K562 (cell line): ENCODE results near the gene ABHD10. TPM values are rescaled to one million over a fixed set of nuclear protein-coding genes. Genes with fewer than 3 reads are reported as not detected.

Experiments used
- ATAC-seq: fragments of 200-7000 bp; cut with Tn5 transposase; 3 replicates; pipeline ENCODE4 v1.9.1; 2020; ENCODE audit warnings: moderate library complexity
- BruUV-seq: library from RNA; stranded (reverse); fragments of 400-500 nt; replicated peaks from 2 replicates; lab custom pipeline; 2021; lab: Mats Ljungman, UMichigan
- CTCF ChIA-PET: fragments of 300-600 bp; formaldehyde crosslinking; extraction: SDS; loops from one replicate; lab custom pipeline; 2021; ENCODE audit warnings: low intra/inter-chr PET ratio; lab: Yijun Ruan, JAX
- POLR2A ChIA-PET: fragments of 300-600, 350-650 bp; sonication (Branson Sonifier 250); formaldehyde crosslinking; extraction: SDS; loops from one replicate; lab custom pipeline; 2021; ENCODE audit warnings: antibody characterized with exemption, inconsistent platforms; lab: Yijun Ruan, JAX
- DNase-seq, 4 experiments: peaks; one replicate each; pipeline versions ENCODE4 v3.0.0 to v3.0.0-alpha.2; 2011 to 2018; ENCODE audit warnings: low spot score in 3 of 4, mixed read lengths in 3 of 4; ENCODE audit errors: extremely low read depth in 1 of 4
- FAIRE-seq: peaks from 2 replicates; lab custom pipeline; 2011; peaks lifted over from hg19 to GRCh38; lab: Jason Lieb, UNC
- H2AFZ ChIP-seq: 2 replicates; pipeline ENCODE4 v1.6.0; 2011; ENCODE audit warnings: low read depth, low read length, control low read depth, inconsistent platforms
- H3K27ac ChIP-seq: fragments of 200-600 bp; 3 replicates; pipeline ENCODE4 v1.8.0; 2011; ENCODE audit warnings: low read depth, mild to moderate bottlenecking, control low read depth, inconsistent platforms, low read length, moderate library complexity, mixed read lengths; ENCODE audit errors: extremely low read depth
- H3K27me3 ChIP-seq, 2 experiments: fragments of 300-600 bp in 1 of 2; 2 replicates in 1 of 2; 3 replicates in 1 of 2; pipeline versions ENCODE4 v1.6.0 to v1.8.0; 2011; ENCODE audit warnings: inconsistent platforms in 2 of 2, low read length in 2 of 2, mild to moderate bottlenecking in 1 of 2, mixed read lengths in 1 of 2, moderate library complexity in 1 of 2; ENCODE audit not compliant: control insufficient read depth in 2 of 2, insufficient read depth in 2 of 2
- H3K36me3 ChIP-seq: fragments of 300-600 bp; 3 replicates; pipeline ENCODE4 v1.8.0; 2011; ENCODE audit warnings: mild to moderate bottlenecking, low read length, inconsistent platforms; ENCODE audit not compliant: control insufficient read depth, insufficient read depth
- H3K4me1 ChIP-seq, 2 experiments: fragments of 200-600 bp in 1 of 2; replicated peaks in 1 of 2; 2 replicates in 1 of 2; 3 replicates in 1 of 2; pipeline versions ENCODE4 v1.5.1 to v1.8.0; 2011; ENCODE audit warnings: inconsistent platforms in 2 of 2, low read length in 2 of 2, mild to moderate bottlenecking in 1 of 2, mixed read lengths in 1 of 2, moderate library complexity in 1 of 2; ENCODE audit not compliant: control insufficient read depth in 2 of 2, insufficient read depth in 2 of 2
- H3K4me2 ChIP-seq: 2 replicates; pipeline ENCODE4 v1.6.1; 2011; ENCODE audit warnings: low read length, control low read depth, inconsistent platforms, mixed read lengths; ENCODE audit not compliant: insufficient read depth
- H3K4me3 ChIP-seq: fragments of 200-600 bp; sonication (generic), shearing (Covaris generic); 2 replicates; pipeline ENCODE4 v1.5.1; 2016; ENCODE audit warnings: control low read depth, inconsistent platforms
- H3K79me2 ChIP-seq: fragments of 200-600 bp; 3 replicates; pipeline ENCODE4 v1.8.0; 2011; ENCODE audit warnings: low read length, inconsistent platforms; ENCODE audit not compliant: control insufficient read depth, insufficient read depth
- H3K9ac ChIP-seq, 2 experiments: 2 replicates each; pipeline versions ENCODE4 v1.6.0 to v1.6.1; 2011; ENCODE audit warnings: low read depth in 2 of 2, low read length in 2 of 2, control low read depth in 1 of 2, inconsistent platforms in 1 of 2, mild to moderate bottlenecking in 1 of 2, mixed read lengths in 1 of 2; ENCODE audit not compliant: insufficient read depth in 1 of 2
- H3K9me1 ChIP-seq: one replicate; pipeline ENCODE4 v1.6.0; 2011; ENCODE audit warnings: inconsistent platforms, mild to moderate bottlenecking, low read length, moderate library complexity; ENCODE audit not compliant: control insufficient read depth, insufficient read depth
- H3K9me3 ChIP-seq: replicated peaks from 2 replicates; pipeline ENCODE4 v1.5.1; 2011; ENCODE audit warnings: low read depth, low read length, inconsistent platforms; ENCODE audit not compliant: control insufficient read depth, insufficient read depth
- H4K20me1 ChIP-seq: replicated peaks from 2 replicates; pipeline ENCODE4 v1.6.1; 2011; ENCODE audit warnings: low read length, inconsistent platforms, mixed read lengths; ENCODE audit not compliant: control insufficient read depth, insufficient read depth
- BMI1 ChIP-seq: fragments of 150-350 bp; IDR thresholded peaks from 2 replicates; pipeline ENCODE4 v1.6.1; 2014; ENCODE audit warnings: low read length
- BRD4 ChIP-seq: fragments of 200-600 bp; sonication (generic); IDR thresholded peaks from 2 replicates; pipeline ENCODE4 v1.6.1; 2017; ENCODE audit warnings: inconsistent platforms
- CCAR2 ChIP-seq: fragments of 200-400 bp; formaldehyde crosslinking; IDR thresholded peaks from 2 replicates; pipeline ENCODE4 v1.6.1; 2017; ENCODE audit warnings: mild to moderate bottlenecking, low read depth, low read length
- GABPB2 ChIP-seq: fragments of 250-450 bp; sonication (Bioruptor Pico); conservative IDR thresholded peaks from 2 replicates; pipeline ENCODE4 v1.5.1; 2021; ENCODE audit warnings: mild to moderate bottlenecking
- KDM5B ChIP-seq: fragments of 200-600 bp; sonication (generic); IDR thresholded peaks from 2 replicates; pipeline ENCODE4 v1.6.1; 2012; ENCODE audit warnings: low read depth, mild to moderate bottlenecking, moderate library complexity, low read length, control low read depth, inconsistent platforms; ENCODE audit not compliant: insufficient replicate concordance
- PHF8 ChIP-seq: fragments of 200-600 bp; sonication (generic); IDR thresholded peaks from 2 replicates; pipeline ENCODE4 v1.6.1; 2012; ENCODE audit warnings: mixed run types, mild to moderate bottlenecking, inconsistent platforms, low read length, moderate library complexity, borderline replicate concordance
- TCF15 ChIP-seq: fragments of 250-450 bp; sonication (Bioruptor Pico); IDR thresholded peaks from 2 replicates; pipeline ENCODE4 v1.8.0; 2022; ENCODE audit warnings: moderate library complexity, mild to moderate bottlenecking, inconsistent platforms
- ZBTB2 ChIP-seq: fragments of 450-650 bp; IDR thresholded peaks from 2 replicates; pipeline ENCODE4 v1.6.1; 2016; ENCODE audit warnings: antibody characterized with exemption
- ZBTB7A ChIP-seq: IDR thresholded peaks from 2 replicates; pipeline ENCODE4 v1.6.1; 2011; ENCODE audit warnings: low read depth, mild to moderate bottlenecking, low read length, moderate library complexity, borderline replicate concordance; ENCODE audit not compliant: control insufficient read depth
- ZC3H11A ChIP-seq: IDR thresholded peaks from 2 replicates; pipeline ENCODE4 v1.6.1; 2012; ENCODE audit warnings: low read depth, low read length, improper control_type of control experiment
- ZNF23 ChIP-seq: fragments of 250-450 bp; sonication (Bioruptor Pico); IDR thresholded peaks from 2 replicates; pipeline ENCODE4 v1.4.0; 2020; ENCODE audit warnings: mild to moderate bottlenecking
- ZZZ3 ChIP-seq: fragments of 450-650 bp; IDR thresholded peaks from 2 replicates; pipeline ENCODE4 v1.6.1; 2016; ENCODE audit warnings: antibody characterized with exemption, mild to moderate bottlenecking, moderate library complexity
- WGBS: fragments of 100-300 bp; shearing (Covaris generic); methylation state at CpG from one replicate; pipeline ENCODE4 v1.1.6; 2016; ENCODE audit warnings: low coverage, mixed read lengths; ENCODE audit not compliant: insufficient coverage; ENCODE audit errors: missing lambda C conversion rate; 5-methylcytosine and 5-hydroxymethylcytosine counted together
- in situ Hi-C: fragments of 300-500 bp; cut with MboI; formaldehyde crosslinking; loops from 4 replicates; pipeline ENCODE4 v1.15.0; 2018; ENCODE audit warnings: inconsistent platforms, mixed read lengths
- intact Hi-C: fragments of 100-400 bp; cut with micrococcal nuclease; formaldehyde crosslinking; loops from 2 replicates; pipeline ENCODE4 v1.14.2; 2022
- polyA plus RNA-seq, 8 experiments: library from polyadenylated mRNA; depleted of rRNA in 4 of 8; stranded (reverse) in 5 of 8; unstranded in 3 of 8; fragments of >200 nt; fragmentation: Nextera tagmentation in 2 of 8; fragmentation: Illumina TruSeq in 1 of 8; extraction: Ambion mirVana in 2 of 8; extraction: Trizol in 1 of 8; gene quantifications; 2 replicates each; pipeline versions ENCODE4 v1.2.1 to v1.2.3, GENCODE V29; 2011 to 2014; ENCODE audit warnings: inconsistent platforms in 1 of 8, missing spikeins in 1 of 8
- total RNA-seq, 7 experiments: library from RNA; depleted of rRNA in 6 of 7; stranded (reverse); fragments of >200 nt in 6 of 7; fragmentation: Illumina TruSeq in 2 of 7; extraction: Trizol in 2 of 7; gene quantifications; 2 replicates each; pipeline versions ENCODE4 v1.2.1 to v1.2.3, GENCODE V29; 2011 to 2021; ENCODE audit warnings: low replicate concordance in 1 of 7
- TF ChIP-seq, protein P1 (sequence below), 2 experiments: fragments of 450-650 bp in 1 of 2; IDR thresholded peaks; 2 replicates each; pipeline ENCODE4 v1.6.1; 2011 to 2017; ENCODE audit warnings: low read depth in 2 of 2, antibody characterized with exemption in 1 of 2, borderline replicate concordance in 1 of 2, low read length in 1 of 2, mild to moderate bottlenecking in 1 of 2, mixed read lengths in 1 of 2; ENCODE audit not compliant: control insufficient read depth in 1 of 2

Gene ABHD10
- total and polyA plus RNA-seq, 9 of the 15 experiments (the other 6 are each of a cell fraction or from before 2014, with no cell fraction given), result 6.1 to 29.5 (median 11.5) TPM

DNA sequence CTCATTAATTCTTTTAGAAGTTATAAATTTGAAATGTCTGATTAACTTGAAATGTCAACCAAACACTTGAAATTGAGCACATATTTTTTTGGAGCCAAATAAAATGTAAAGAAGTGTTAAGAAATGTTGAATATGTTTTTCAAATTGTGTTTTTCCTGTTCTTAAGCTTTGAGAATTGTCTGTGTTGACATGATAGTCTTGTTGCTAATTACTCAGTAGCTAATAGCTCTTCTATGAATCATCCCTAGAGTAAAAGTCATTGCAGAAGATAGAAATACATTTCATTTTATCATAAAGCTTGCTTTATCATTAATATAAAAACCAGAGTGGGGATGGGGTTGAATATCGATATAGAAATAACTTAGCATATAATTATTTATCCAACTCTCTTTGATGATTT, 41.9 kb upstream of the ABHD10 start:
- H3K9ac ChIP-seq, result no peak overlapping the region
- H3K36me3 ChIP-seq, result no peaks in the 10 kb centered on the region

More for the DNA sequence above, 41.9 kb upstream of the ABHD10 start:
- TF ChIP-seq CCAR2 (no peak), ZNF23 (CRISPR knock-in tag) (no peak), ZBTB7A (no peak), BRD4 (no peak), ZBTB2 (no peak), ZC3H11A (no peak), ZZZ3 (no peak), PHF8 (no peak), BMI1 (no peak), GABPB2 (no peak), KDM5B (no peak), TCF15 (CRISPR knock-in tag) (no peak)
- TF ChIP-seq, protein P1, sequence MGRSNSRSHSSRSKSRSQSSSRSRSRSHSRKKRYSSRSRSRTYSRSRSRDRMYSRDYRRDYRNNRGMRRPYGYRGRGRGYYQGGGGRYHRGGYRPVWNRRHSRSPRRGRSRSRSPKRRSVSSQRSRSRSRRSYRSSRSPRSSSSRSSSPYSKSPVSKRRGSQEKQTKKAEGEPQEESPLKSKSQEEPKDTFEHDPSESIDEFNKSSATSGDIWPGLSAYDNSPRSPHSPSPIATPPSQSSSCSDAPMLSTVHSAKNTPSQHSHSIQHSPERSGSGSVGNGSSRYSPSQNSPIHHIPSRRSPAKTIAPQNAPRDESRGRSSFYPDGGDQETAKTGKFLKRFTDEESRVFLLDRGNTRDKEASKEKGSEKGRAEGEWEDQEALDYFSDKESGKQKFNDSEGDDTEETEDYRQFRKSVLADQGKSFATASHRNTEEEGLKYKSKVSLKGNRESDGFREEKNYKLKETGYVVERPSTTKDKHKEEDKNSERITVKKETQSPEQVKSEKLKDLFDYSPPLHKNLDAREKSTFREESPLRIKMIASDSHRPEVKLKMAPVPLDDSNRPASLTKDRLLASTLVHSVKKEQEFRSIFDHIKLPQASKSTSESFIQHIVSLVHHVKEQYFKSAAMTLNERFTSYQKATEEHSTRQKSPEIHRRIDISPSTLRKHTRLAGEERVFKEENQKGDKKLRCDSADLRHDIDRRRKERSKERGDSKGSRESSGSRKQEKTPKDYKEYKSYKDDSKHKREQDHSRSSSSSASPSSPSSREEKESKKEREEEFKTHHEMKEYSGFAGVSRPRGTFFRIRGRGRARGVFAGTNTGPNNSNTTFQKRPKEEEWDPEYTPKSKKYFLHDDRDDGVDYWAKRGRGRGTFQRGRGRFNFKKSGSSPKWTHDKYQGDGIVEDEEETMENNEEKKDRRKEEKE (IDR thresholded peaks at IDR 0.05; ENCODE audit: borderline replicate concordance in 1 of 2, control insufficient read depth in 1 of 2, low read depth in 2 of 2, low read length in 1 of 2), result no peak
- no peaks in the 10 kb centered on the region for H3K9me1 ChIP-seq
- H3K4me1 ChIP-seq, result no peaks in the 10 kb centered on the region
- 0% methylated on average over 1 of the region's 1 CpG for WGBS
- H3K27me3 ChIP-seq, result no peaks in the 10 kb centered on the region
- H3K27ac ChIP-seq, result no peak overlapping the region
- CTCF ChIA-PET, result no interaction called here
- H3K79me2 ChIP-seq, result no peaks in the 10 kb centered on the region
- H2AFZ ChIP-seq, result no peak overlapping the region
- H3K9me3 ChIP-seq, result no peaks in the 10 kb centered on the region
- no peak for DNase-seq
- no TSS peak for BruUV-seq
- H4K20me1 ChIP-seq, result no peaks in the 10 kb centered on the region
- FAIRE-seq, result no peak
- ATAC-seq, result no peak
- no peak overlapping the region for H3K4me3 ChIP-seq
- POLR2A ChIA-PET, result no interaction called here
- in situ Hi-C loops (no loop called here), intact Hi-C loops (no loop called here)
- H3K4me2 ChIP-seq, result no peak overlapping the region
